Measurements from ENCODE around the gene NEK2. TPM values are rescaled to one million over a fixed set of nuclear protein-coding genes. Genes with fewer than 3 reads are reported as not detected.

NEK2 gene
- total and polyA plus RNA-seq, 4 donors = 0.61 to 5.9 (median 0.83) TPM

- H3K9ac ChIP-seq (ENCODE audit: insufficient read depth in 1 of 2, low read length in 2 of 2) = no peak overlapping the region
- H3K4me1 ChIP-seq (ENCODE audit: control insufficient read depth in 5 of 5, insufficient read depth in 5 of 5, low read length in 5 of 5) = peaks cover 0 to 14% (median 2%) of the 10 kb centered on the region in 5 donors
- no peak for TF ChIP-seq CTCF (IDR thresholded peaks at IDR 0.05; ENCODE audit: control extremely low read depth, extremely low read depth)
- H3K4me3 ChIP-seq = no peak overlapping the region
- 90 to 92% methylated on average over 5 of the region's 5 CpGs for WGBS, 2 donors
- H3K9me3 ChIP-seq (ENCODE audit: control insufficient read depth in 4 of 4, insufficient read depth in 3 of 4, low read length in 3 of 4) = no peaks in the 10 kb centered on the region
- H3K27me3 ChIP-seq (ENCODE audit: control insufficient read depth in 3 of 3, insufficient read depth in 3 of 3, low read length in 2 of 3) = no peaks in the 10 kb centered on the region
- ATAC-seq (ENCODE audit: insufficient read depth, low FRiP score) = no peak
- H3K36me3 ChIP-seq (ENCODE audit: control insufficient read depth in 4 of 4, insufficient read depth in 4 of 4, low read length in 4 of 4) = no peaks in the 10 kb centered on the region
- no peak for DNase-seq
- no peak overlapping the region for H3K27ac ChIP-seq (ENCODE audit: low read depth in 1 of 2, low read length in 1 of 2)
Measured at GRCh38 chr1:211620097-211620496, 55.3 kb downstream of the NEK2 start.

GRCh38 chr1:211619033-211619996 is 56.1 kb downstream of the NEK2 start:
- ATAC-seq (ENCODE audit: insufficient read depth, low FRiP score) = no peak
- 83 to 86% methylated on average over 8 of the region's 8 CpGs for WGBS, 2 donors

GRCh38 chr1:211616965-211617297 is 58.5 kb downstream of the NEK2 start:
- Histone ChIP-seq H3K27ac (ENCODE audit: low read depth in 1 of 2, low read length in 1 of 2) (no peak overlapping the region), H3K4me1 (ENCODE audit: control insufficient read depth in 5 of 5, insufficient read depth in 5 of 5, low read length in 5 of 5) (peaks cover 0 to 14% (median 3%) of the 10 kb centered on the region in 5 donors), H3K4me3 (no peak overlapping the region), H3K36me3 (ENCODE audit: control insufficient read depth in 4 of 4, insufficient read depth in 4 of 4, low read length in 4 of 4) (no peaks in the 10 kb centered on the region), H3K9ac (ENCODE audit: insufficient read depth in 1 of 2, low read length in 2 of 2) (no peak overlapping the region), H3K27me3 (ENCODE audit: control insufficient read depth in 3 of 3, insufficient read depth in 3 of 3, low read length in 2 of 3) (peaks cover 0 to 4% (median 0%) of the 10 kb centered on the region in 3 donors), H3K9me3 (ENCODE audit: control insufficient read depth in 4 of 4, insufficient read depth in 3 of 4, low read length in 3 of 4) (no peaks in the 10 kb centered on the region)
- ATAC-seq (ENCODE audit: insufficient read depth, low FRiP score) (no peak), DNase-seq (no peak)
- WGBS, 2 donors = 91 to 92% methylated on average over 5 of the region's 5 CpGs
- no peak for TF ChIP-seq CTCF (IDR thresholded peaks at IDR 0.05; ENCODE audit: control extremely low read depth, extremely low read depth)

More at GRCh38 chr1:211619033-211619996, 56.1 kb downstream of the NEK2 start:
- no peak overlapping the region for H3K27ac ChIP-seq (ENCODE audit: low read depth in 1 of 2, low read length in 1 of 2)
- no peaks in the 10 kb centered on the region for H3K9me3 ChIP-seq (ENCODE audit: control insufficient read depth in 4 of 4, insufficient read depth in 3 of 4, low read length in 3 of 4)
- H3K4me1 ChIP-seq (ENCODE audit: control insufficient read depth in 5 of 5, insufficient read depth in 5 of 5, low read length in 5 of 5) = peaks cover 0 to 14% (median 2%) of the 10 kb centered on the region in 5 donors
- no peaks in the 10 kb centered on the region for H3K36me3 ChIP-seq (ENCODE audit: control insufficient read depth in 4 of 4, insufficient read depth in 4 of 4, low read length in 4 of 4)
- no peak for DNase-seq
- no peak for TF ChIP-seq CTCF (IDR thresholded peaks at IDR 0.05; ENCODE audit: control extremely low read depth, extremely low read depth)
- peaks cover 0 to 4% (median 0%) of the 10 kb centered on the region in 3 donors for H3K27me3 ChIP-seq (ENCODE audit: control insufficient read depth in 3 of 3, insufficient read depth in 3 of 3, low read length in 2 of 3)
- H3K4me3 ChIP-seq = no peak overlapping the region
- H3K9ac ChIP-seq (ENCODE audit: insufficient read depth in 1 of 2, low read length in 2 of 2) = no peak overlapping the region
